Measurements from ENCODE around the gene C3orf70.

- TF ChIP-seq CTCF (IDR thresholded peaks at IDR 0.05) (no peak), POLR2A (IDR thresholded peaks at IDR 0.05) (no peak), POLR2AphosphoS5 (IDR thresholded peaks at IDR 0.05) (no peak)
Measured at GRCh38 chr3:185199671-185200070, 46.8 kb upstream of the C3orf70 start.

All from suprapubic skin (tissue), 4 donors.